C4-2B (cell line): ENCODE measurements around the gene NAP1L4.

Source experiments
- CTCF ChIP-seq: fragments of 450-650 bp; conservative IDR thresholded peaks from 2 replicates; pipeline ENCODE4 v1.5.1; 2017; ENCODE audit warnings: mild to moderate bottlenecking
- ZFX ChIP-seq: fragments of 450-650 bp; IDR thresholded peaks from 2 replicates; pipeline ENCODE4 v1.6.1; 2017

- TF ChIP-seq CTCF (no peak), ZFX (no peak)
Observed at GRCh38 chr11:2920343-2920742, 71.8 kb downstream of the NAP1L4 start.
